Tibial nerve (tissue), 3 donors: ENCODE measurements around the gene RACGAP1.

ENCODE experiments used
- POLR2A ChIP-seq, 2 donors: fragments of 450-650 bp; IDR thresholded peaks; one replicate each; pipeline ENCODE4 v1.6.1; 2017; ENCODE audit warnings: antibody characterized with exemption in 2 of 2, mild to moderate bottlenecking in 2 of 2, moderate library complexity in 2 of 2
- TF ChIP-seq, protein P1 (sequence below), 5 experiments: fragments of 200-600 bp in 3 of 5; fragments of 450-650 bp in 2 of 5; sonication (generic) in 3 of 5; IDR thresholded peaks; one replicate each; pipeline ENCODE4 v1.5.1; 2016 to 2019; ENCODE audit warnings: antibody characterized with exemption in 5 of 5, mild to moderate bottlenecking in 3 of 5, moderate library complexity in 2 of 5

DNA sequence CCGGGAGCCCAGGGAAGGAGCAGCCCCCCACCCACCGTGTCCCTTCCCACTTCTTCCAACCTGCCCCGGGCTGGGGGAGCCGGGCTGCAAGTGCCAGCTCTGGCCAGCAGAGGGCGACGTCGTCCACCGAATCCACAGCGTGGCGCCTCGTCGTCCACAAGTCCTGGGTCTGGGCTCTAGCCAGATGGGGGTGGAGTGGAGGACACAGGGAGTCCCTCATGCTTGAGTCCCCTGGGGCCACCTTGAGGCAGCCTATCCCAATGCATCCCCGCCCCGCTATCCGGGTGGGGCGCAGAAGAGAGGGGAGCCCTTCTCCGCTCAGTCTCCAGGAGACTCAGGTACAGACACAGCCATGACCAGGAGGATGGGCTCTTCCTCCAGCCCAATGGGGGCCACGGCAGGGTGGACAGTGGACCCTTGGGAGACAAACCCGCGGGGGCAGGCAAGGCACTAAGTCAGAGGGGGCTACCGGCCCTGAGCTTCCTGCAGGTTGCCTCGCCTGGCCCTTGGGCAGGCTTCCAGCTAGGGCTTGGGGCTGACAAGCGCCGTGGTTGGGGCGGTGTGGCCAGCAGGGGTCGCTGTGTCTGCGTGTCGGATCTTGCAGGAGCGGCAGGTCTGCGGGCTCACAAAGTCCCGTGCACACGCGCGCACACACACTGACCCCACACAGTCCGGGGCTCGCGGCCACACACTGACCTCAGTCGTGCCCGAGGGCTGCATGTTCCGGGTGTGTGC, 58.1 kb downstream of the RACGAP1 start:
- TF ChIP-seq, protein P1, sequence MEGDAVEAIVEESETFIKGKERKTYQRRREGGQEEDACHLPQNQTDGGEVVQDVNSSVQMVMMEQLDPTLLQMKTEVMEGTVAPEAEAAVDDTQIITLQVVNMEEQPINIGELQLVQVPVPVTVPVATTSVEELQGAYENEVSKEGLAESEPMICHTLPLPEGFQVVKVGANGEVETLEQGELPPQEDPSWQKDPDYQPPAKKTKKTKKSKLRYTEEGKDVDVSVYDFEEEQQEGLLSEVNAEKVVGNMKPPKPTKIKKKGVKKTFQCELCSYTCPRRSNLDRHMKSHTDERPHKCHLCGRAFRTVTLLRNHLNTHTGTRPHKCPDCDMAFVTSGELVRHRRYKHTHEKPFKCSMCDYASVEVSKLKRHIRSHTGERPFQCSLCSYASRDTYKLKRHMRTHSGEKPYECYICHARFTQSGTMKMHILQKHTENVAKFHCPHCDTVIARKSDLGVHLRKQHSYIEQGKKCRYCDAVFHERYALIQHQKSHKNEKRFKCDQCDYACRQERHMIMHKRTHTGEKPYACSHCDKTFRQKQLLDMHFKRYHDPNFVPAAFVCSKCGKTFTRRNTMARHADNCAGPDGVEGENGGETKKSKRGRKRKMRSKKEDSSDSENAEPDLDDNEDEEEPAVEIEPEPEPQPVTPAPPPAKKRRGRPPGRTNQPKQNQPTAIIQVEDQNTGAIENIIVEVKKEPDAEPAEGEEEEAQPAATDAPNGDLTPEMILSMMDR (IDR thresholded peaks at IDR 0.05): peak; percentile 66 to 96 (median 86)
- TF ChIP-seq POLR2A (IDR thresholded peaks at IDR 0.05): no peak
